HG02884 (cell line): ENCODE measurements around the gene RPTN.
"Not testable (repeated sequence)": the region's sequence is repeated elsewhere in the genome, so short reads cannot be mapped to it uniquely, and the experiment has no call there.

Source experiments
- ATAC-seq: cut with Tn5 transposase; IDR thresholded peaks from one replicate; pipeline ENCODE4 v1.9.1; 2021; ENCODE audit warnings: mild to moderate bottlenecking, moderate library complexity; ENCODE audit not compliant: unreplicated experiment

The RPTN gene

GRCh38 chr1:152165286-152166077, 6.5 kb upstream of the RPTN start:
- ATAC-seq, result no peak

GRCh38 chr1:152164517-152165136, 5.6 kb upstream of the RPTN start:
- no peak for ATAC-seq

DNA sequence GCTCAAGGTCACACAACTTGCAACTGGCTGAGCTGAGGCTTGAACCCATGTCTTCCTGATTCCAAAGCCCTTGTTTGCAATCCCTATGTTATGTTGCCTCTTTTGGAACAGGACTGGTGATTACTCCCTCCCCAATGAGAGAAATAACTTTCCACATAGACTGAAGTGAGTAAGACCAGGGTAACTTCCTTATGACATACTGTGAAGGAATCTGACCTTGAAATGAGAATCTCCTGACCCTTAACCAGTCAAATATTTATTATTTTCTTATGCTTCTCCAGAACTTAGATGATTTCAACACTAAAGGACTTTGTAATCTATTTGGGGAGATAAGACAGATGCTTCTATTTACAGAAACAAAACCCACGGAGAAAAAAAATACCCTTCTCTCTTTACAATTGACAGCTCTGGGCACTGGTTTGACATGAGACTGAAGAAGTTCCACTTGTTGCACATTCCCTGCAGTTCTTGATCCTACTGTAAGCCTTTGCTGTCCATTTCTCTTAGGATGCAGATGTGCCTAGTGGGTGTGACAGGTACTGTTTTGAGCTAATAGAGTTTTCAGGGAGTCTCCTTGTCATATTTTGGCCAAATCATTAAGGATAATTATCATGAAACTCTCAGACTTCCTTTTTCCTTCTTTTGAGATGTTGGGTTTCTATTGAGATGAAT, 3.9 kb upstream of the RPTN start:
- ATAC-seq, result no peak

DNA sequence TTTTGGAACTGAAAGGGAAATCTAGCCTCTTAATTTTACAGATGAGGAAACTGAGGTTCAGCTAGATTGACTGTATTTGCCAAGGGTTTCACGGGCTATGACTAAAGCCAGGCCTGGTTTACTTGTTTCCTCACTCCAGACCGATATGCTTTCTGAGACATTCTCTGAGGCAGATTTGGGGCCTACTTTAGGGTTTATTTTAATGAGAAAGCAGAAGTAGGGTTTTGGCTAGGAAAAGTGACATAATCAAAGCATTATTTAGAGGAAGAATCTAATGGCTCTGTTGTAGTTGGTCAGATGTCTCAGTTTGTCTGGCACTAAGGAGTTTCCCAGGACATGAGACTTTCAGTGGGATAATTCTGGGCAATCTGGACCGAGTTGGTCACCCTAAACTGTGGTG, 1.5 kb upstream of the RPTN start:
- no peak for ATAC-seq

DNA sequence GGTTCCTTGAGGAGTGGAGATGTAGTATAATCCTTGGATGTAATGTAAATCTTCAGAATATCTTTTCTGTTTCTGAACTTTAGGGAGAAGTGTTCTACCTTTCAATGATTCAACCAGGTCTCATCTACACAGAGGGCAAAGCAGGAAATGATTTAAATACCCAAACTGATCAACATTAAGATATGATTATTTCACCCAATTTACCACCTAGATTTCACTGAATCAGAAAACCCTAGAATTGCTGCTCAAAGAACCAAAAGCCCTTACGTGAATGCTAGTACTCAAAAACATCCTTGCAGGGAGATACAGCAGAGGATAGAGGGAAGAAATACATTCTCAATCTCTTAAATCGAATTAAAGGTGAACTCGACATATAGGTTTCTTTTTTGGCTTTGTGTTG, 5.0 kb downstream of the RPTN start:
- no peak for ATAC-seq

- no peak for ATAC-seq
These were observed 7.4 kb downstream of the RPTN start for GRCh38 chr1:152151646-152152045.

DNA sequence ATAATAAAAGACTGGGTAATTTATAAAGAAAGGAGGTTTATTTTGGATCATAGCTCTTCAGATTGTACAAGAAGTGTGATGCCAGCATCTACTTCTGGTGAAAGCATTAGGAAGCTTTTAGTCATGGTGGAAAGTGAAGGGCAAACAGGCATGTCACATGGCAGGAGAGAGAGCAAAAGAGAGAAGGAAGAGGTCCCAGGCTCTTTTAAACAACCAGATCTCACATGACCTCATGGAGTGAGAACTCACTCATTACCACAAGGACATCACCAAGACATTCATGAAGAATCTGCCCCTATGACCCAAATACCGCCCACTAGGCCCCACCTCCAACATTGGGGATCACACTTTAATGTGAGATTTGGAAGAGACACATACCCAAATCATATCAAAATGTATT, 10.0 kb downstream of the RPTN start:
- no peak for ATAC-seq

- ATAC-seq, result no peak
These were observed 11.0 kb downstream of the RPTN start for GRCh38 chr1:152148051-152148450.

- no peak for ATAC-seq
These were observed 13.3 kb downstream of the RPTN start for GRCh38 chr1:152145769-152146168.

DNA sequence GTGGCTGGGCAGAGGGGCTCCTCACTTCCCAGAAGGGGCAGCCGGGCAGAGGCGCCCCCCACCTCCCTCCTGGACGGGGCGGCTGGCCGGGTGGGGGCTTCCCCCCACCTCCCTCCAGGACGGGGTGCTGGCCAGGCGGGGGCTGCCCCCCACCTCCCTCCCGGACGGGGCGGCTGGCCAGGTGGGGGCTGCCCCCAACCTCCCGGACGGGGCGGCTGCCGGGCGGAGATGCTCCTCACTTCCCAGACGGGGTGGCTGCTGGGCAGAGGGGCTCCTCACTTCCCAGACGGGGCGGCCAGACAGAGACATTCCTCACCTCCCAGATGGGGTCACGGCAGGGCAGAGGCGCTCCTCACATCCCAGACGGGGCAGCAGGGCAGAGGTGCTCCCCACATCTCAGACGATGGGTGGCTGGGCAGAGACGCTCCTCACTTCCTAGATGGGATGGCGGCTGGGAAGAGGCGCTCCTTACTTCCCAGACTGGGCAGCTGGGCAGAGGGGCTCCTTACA, 14.3 kb downstream of the RPTN start:
- not testable (repeated sequence) for ATAC-seq

- peak; percentile 70 for ATAC-seq
These were observed 15.7 kb downstream of the RPTN start for GRCh38 chr1:152143150-152143887.

- no peak for ATAC-seq
These were observed 16.9 kb downstream of the RPTN start for GRCh38 chr1:152141971-152142584.

DNA sequence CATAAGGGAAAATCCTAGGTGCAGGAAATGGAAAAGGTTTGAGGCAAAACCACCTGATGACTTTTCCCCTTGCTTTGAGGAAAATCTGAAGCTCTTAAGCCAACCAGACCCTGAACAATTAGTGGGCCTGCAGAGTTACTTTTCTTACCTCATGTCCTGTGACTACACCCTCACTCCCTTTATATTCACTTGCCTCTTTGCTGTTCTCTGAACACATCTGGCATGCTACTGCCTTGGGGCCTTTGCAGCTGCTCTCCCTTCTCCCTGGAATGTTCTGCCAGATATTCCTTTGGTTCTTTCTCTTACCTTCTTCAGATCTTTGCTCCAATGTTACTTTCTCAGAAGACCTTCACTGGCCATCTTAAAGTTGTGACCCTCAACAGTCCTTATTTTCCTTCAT, 21.8 kb downstream of the RPTN start:
- ATAC-seq, result no peak

- ATAC-seq, result no peak
These were observed 28.8 kb downstream of the RPTN start for GRCh38 chr1:152130186-152130585.

GRCh38 chr1:152127673-152128072, 31.4 kb downstream of the RPTN start:
- no peak for ATAC-seq

DNA sequence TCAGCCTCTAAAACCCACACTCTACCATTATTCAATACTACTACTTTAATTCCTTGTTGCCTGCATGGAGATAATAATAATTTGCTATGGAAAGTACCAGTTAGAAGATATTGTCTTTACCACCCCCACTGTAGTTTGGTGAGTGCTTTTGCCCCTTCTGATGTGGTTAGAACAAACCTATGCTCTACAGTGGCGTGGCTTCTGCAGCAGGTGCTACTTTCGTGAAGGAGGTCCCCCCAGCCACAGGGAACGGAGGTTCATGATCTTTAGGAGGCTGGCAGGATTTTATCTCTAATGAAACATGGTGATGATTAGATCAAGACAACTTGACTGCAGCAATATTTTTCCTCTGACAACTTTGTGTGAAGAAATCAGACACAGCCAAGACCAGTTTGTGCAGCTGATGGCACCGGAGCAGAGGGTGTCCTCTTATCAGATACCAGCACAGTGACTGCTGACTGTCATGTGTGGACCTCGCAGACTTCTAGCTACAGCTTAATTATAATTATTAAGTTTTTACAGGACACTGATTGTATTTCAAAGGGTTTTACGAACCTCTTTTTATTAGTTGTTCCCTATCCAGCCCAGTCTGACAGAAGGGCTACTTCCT, 33.1 kb downstream of the RPTN start:
- ATAC-seq, result no peak

GRCh38 chr1:152118915-152119314, 40.1 kb downstream of the RPTN start:
- no peak for ATAC-seq

- ATAC-seq, result no peak
These were observed 43.7 kb downstream of the RPTN start, which contains the start of gene TCHH for GRCh38 chr1:152115344-152115743. Gene TCHH, minus strand, starts transcription at chr1:152115444. Its CDS starts 1,364 bp downstream, at chr1:152114080.

- no peak for ATAC-seq
These were observed 46.1 kb downstream of the RPTN start for GRCh38 chr1:152112885-152113432.
